HG02840 (cell line): ENCODE measurements around the gene FTSJ3.
A peak's percentile ranks its signal among the peaks of the same experiment; 100 is the strongest.
"Not testable (repeated sequence)": the region's sequence is repeated elsewhere in the genome, so short reads cannot be mapped to it uniquely, and the experiment has no call there.

Source experiments
- ATAC-seq: cut with Tn5 transposase; IDR thresholded peaks from one replicate; pipeline ENCODE4 v1.9.1; 2021; ENCODE audit warnings: mild to moderate bottlenecking, moderate library complexity, moderate number of reproducible peaks; ENCODE audit not compliant: unreplicated experiment, low FRiP score

The FTSJ3 gene

DNA sequence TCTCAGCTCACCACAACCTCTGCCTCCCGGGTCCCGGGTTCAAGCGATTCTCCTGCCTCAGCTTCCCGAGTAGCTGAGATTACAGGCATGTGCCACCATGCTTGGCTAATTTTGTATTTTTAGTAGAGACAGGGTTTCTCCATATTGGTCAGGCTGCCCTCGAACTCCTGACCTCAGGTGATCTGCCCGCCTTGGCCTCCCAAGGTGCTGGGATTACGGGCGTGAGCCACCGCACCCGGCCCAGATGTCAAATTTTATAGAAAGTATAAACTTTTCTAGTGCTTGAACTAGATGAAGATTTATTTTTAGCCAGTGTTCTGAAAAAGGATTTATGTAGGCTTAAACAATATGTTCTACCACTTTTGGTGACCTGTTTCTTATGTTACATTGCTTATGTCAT lies 31.1 kb downstream of the FTSJ3 start:
- ATAC-seq, result not testable (repeated sequence)

DNA sequence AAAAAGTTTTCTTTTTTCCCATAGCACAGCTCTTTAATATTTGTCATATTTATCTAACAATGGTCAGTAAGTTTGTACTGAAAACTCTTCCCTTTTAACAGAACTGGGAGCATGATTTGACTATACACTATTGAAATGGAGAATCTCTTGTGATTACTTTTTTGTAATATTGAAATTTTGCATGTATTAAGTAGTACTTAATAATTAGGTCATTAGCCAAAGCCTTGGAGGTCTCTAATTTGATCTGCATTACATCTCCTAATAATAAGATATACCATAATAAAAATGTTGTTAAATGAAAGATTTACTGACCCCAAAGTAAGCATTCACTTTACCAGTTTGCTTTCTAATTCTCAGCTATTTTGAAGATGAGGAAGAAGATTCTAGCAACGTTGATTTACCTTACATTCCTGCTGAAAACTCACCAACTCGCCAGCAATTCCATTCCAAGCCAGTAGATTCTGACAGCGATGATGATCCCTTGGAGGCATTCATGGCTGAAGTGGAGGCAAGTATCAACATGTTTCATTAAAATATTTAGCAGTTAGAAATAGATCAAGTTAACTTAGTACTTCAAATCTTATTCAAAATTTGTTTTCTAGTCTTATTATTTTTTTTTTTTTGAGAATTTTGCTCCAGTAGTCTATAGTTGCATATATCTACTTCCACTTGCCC lies 35.3 kb downstream of the FTSJ3 start:
- no peak for ATAC-seq

DNA sequence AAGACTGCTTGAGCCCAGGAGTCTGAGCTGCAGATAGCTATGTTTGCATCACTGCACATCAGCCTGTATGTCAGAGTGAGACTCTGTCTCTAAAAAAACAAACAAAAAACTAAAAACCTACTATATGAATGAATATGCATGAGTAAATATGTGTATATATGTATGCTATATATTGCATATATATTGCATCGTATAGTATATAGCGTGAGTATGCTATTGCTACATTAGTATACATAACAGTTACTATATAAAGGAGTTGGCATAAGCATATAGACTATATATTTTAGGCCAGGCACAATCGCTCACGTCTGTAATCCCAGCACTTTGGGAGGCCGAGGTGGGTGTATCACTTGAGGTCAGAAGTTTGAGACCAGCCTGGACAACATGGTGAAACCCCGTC lies 37.4 kb downstream of the FTSJ3 start:
- ATAC-seq, result no peak

- ATAC-seq, result no peak
These were observed 40.3 kb downstream of the FTSJ3 start for GRCh38 chr17:63786971-63787711.

GRCh38 chr17:63786117-63786516 lies 41.3 kb downstream of the FTSJ3 start:
- no peak for ATAC-seq

- ATAC-seq, result no peak
These were observed 41.9 kb downstream of the FTSJ3 start for GRCh38 chr17:63785556-63785955.

DNA sequence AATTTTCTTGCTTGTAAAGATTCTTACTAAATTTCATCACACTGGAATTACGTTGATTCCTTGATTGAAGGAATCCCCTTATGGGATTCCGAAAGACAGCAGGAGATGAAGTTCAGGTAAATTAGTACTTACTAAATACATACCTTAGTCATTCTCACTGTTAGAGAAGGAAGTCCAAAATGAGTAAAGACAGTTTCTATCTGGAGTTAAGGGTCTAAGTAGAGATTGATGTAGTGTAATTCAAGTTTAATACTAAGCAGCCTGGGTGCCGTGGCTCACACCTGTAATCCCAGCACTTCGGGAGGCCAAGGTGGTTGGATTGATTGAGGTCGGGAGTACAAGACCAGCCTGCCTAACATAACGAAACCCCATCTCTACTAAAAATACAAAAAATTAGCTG lies 43.9 kb downstream of the FTSJ3 start:
- no peak for ATAC-seq

GRCh38 chr17:63780928-63781327 lies 46.5 kb downstream of the FTSJ3 start:
- no peak for ATAC-seq

GRCh38 chr17:63780507-63780906 lies 47.0 kb downstream of the FTSJ3 start:
- no peak for ATAC-seq

GRCh38 chr17:63775420-63775819 lies 52.0 kb downstream of the FTSJ3 start:
- no peak for ATAC-seq

DNA sequence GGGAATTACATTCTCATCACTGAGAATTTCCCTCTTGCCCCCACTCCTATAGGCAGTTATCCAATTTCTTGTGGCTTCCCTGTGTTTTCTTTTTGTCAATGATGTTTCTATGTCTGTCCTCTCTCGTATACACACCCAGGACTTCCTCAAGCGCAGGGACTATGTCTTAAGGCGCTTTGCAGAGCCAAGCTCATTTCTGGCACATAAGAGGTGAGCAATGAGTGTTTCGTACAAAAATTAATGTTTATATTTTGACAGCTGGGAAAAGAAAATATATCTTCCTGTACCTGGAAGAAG lies 52.5 kb downstream of the FTSJ3 start:
- ATAC-seq, result no peak

GRCh38 chr17:63774141-63774968 lies 53.1 kb downstream of the FTSJ3 start, which contains the start of gene DDX42:
TSS of gene DDX42 (plus strand) at chr17:63774170. CDS start at chr17:63787050, 12,880 bp downstream.
- ATAC-seq, result peak; percentile 8

DNA sequence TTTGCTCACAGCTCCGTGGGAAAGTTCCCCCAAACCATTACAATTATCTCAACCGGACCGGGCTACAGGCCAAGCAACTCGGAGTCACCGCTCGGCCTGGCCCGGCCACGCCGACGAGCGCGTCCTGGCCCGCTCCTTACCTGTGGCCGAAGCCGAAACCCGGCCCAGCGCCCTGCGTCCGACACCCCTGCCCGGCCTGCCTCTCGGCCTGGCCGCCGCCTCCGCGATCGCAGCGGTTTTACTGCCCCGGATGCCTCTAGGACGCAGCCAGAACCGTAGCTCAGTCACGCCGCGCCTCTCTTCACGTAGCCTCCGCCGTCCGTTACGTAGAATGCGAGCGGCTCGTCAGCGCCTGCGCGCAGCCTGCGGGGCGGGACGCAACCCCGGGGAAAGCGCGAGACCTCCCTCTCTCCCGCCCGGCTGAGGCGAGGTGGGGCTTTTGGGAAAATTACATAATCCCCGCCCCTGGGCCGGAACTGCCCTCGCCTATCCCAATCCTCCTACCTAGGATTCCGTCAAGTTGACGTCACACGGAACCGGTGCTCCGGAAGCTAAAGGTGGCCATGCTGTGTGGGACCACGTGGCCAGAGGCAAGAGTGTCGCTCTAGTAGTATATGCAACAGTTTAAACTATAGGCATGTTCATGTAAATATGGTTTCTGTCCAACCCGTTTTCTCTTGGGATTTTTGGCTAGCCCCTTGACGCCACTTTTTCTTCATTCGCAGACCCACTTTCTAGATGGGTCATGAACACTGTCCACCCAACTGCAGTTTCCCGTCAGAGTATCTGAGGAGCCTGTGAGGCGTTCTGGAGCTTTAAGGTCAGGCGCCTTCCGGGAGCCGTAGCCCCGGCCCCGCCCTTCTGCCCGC lies 54.0 kb downstream of the FTSJ3 start, which contains the start of gene CCDC47:
Gene CCDC47 (minus strand): TSS at position 326 of the 869 bp plus-strand sequence. CDS start 7,422 bp downstream, outside the sequence.
- ATAC-seq, result peak; percentile 83

GRCh38 chr17:63772801-63773271 lies 54.6 kb downstream of the FTSJ3 start:
- ATAC-seq, result no peak
